ENCODE data around the gene CACNA1C.

- TF ChIP-seq CTCF (conservative IDR thresholded peaks at IDR 0.05 in 1 of 2, IDR thresholded peaks at IDR 0.05 in 1 of 2; ENCODE audit: low read depth in 1 of 2, low read length in 2 of 2) (no peak), EZH2 (IDR thresholded peaks at IDR 0.05; ENCODE audit: low read length, missing control alignments) (no peak)
Observed at GRCh38 chr12:2616763-2617162, 564.0 kb downstream of the CACNA1C start.
